GM03348 (cell line): ENCODE data around the gene DDAH1.

ENCODE experiments used
- DNase-seq: peaks from one replicate; pipeline ENCODE4 v3.0.0; 2012; ENCODE audit warnings: low spot score

The DDAH1 gene

GRCh38 chr1:85303440-85304162 lies 161.4 kb downstream of the DDAH1 start:
- DNase-seq: peak; percentile 14

GRCh38 chr1:85300140-85300539 lies 164.8 kb downstream of the DDAH1 start:
- no peak for DNase-seq

- peak; percentile 83 for DNase-seq
These were observed 166.9 kb downstream of the DDAH1 start for GRCh38 chr1:85297855-85298629.

- DNase-seq: no peak
These were observed 167.5 kb downstream of the DDAH1 start for GRCh38 chr1:85297538-85297854.

GRCh38 chr1:85296980-85297379 lies 168.0 kb downstream of the DDAH1 start:
- DNase-seq: peak; percentile 50

- no peak for DNase-seq
These were observed 169.3 kb downstream of the DDAH1 start for GRCh38 chr1:85295654-85296053.

- DNase-seq: no peak
These were observed 169.9 kb downstream of the DDAH1 start for GRCh38 chr1:85295006-85295431.

- peak; percentile 42 for DNase-seq
These were observed 174.1 kb downstream of the DDAH1 start for GRCh38 chr1:85290826-85291225.

- DNase-seq: no peak
These were observed 175.1 kb downstream of the DDAH1 start for GRCh38 chr1:85289848-85290335.

- DNase-seq: peak; percentile 74
These were observed 175.6 kb downstream of the DDAH1 start for GRCh38 chr1:85289207-85289847.

- DNase-seq: no peak
These were observed 180.8 kb downstream of the DDAH1 start for GRCh38 chr1:85284202-85284601.

GRCh38 chr1:85283475-85284199 lies 181.3 kb downstream of the DDAH1 start:
- DNase-seq: no peak

GRCh38 chr1:85282424-85282823 lies 182.5 kb downstream of the DDAH1 start:
- DNase-seq: no peak

GRCh38 chr1:85280636-85281035 lies 184.3 kb downstream of the DDAH1 start:
- DNase-seq: peak; percentile 29

- DNase-seq: no peak
These were observed 185.4 kb downstream of the DDAH1 start for GRCh38 chr1:85279458-85280080.

- peak; percentile 84 for DNase-seq
These were observed 186.1 kb downstream of the DDAH1 start for GRCh38 chr1:85278853-85279314.

GRCh38 chr1:85277802-85278201 lies 187.2 kb downstream of the DDAH1 start:
- no peak for DNase-seq

GRCh38 chr1:85276978-85277639 lies 187.8 kb downstream of the DDAH1 start:
- DNase-seq: no peak

GRCh38 chr1:85276215-85276977 lies 188.6 kb downstream of the DDAH1 start, which contains the start of gene BCL10:
BCL10 (minus strand) TSS chr1:85276632; CDS start chr1:85276352, 280 bp downstream.
- peak; percentile 97 for DNase-seq

GRCh38 chr1:85275701-85276214 lies 189.2 kb downstream of the DDAH1 start:
- DNase-seq: no peak
